Hindlimb muscle (tissue), 1 donor: Measurements from ENCODE around the gene LSM12. TPM values are rescaled to one million over a fixed set of nuclear protein-coding genes. Genes with fewer than 3 reads are reported as not detected.
"Not testable (repeated sequence)": the region's sequence is repeated elsewhere in the genome, so short reads cannot be mapped to it uniquely, and the experiment has no call there.

ENCODE experiments used
- DNase-seq: peaks from one replicate; pipeline ENCODE4 v3.0.0-alpha.2; 2013
- polyA plus RNA-seq: library from polyadenylated mRNA; unstranded; fragments of 120-200 nt; gene quantifications from one replicate; pipeline ENCODE4 v1.2.1, GENCODE V29; 2013; ENCODE audit not compliant: insufficient read length

The LSM12 gene
- polyA plus RNA-seq, 1 donor = 23.3 TPM

DNA sequence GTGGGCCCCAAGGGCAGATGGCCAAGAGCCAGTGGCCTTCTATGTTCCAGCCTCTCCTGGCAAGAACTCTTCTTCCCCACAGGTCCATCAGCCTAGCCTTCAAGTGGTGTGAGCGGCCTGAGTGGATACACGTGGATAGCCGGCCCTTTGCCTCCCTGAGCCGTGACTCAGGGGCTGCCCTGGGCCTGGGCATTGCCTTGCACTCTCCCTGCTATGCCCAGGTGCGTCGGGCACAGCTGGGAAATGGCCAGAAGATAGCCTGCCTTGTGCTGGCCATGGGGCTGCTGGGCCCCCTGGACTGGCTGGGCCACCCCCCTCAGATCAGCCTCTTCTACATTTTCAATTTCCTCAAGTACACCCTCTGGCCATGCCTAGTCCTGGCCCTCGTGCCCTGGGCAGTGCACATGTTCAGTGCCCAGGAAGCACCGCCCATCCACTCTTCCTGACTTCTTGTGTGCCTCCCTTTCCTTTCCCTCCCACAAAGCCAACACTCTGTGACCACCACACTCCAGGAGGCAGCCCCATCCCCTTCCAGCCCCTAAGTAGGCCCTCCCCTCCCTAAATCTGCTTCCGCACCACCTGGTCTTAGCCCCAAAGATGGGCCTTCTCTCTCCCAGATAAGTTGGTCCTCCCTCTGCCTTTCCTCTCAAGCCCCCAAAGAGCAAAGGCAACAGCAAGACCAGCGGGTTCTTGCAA lies 9.3 kb upstream of the LSM12 start:
- DNase-seq = no peak

DNA sequence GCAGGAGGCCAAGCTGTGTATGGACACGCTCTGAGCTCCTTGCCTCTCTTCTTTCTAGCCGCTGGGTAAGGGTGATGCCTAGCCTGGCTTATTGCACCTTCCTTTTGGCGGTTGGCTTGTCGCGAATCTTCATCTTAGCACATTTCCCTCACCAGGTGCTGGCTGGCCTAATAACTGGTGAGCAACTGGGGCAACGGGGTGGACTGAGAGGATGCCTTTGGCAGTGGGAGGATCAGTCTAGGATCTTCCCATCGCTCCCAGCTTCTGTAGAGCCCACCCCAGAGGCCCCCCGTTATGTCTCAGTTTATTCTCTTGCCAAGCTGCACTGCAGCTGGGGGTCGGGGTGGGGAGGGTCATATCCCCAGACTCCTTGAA lies 8.4 kb upstream of the LSM12 start:
- no peak for DNase-seq

DNA sequence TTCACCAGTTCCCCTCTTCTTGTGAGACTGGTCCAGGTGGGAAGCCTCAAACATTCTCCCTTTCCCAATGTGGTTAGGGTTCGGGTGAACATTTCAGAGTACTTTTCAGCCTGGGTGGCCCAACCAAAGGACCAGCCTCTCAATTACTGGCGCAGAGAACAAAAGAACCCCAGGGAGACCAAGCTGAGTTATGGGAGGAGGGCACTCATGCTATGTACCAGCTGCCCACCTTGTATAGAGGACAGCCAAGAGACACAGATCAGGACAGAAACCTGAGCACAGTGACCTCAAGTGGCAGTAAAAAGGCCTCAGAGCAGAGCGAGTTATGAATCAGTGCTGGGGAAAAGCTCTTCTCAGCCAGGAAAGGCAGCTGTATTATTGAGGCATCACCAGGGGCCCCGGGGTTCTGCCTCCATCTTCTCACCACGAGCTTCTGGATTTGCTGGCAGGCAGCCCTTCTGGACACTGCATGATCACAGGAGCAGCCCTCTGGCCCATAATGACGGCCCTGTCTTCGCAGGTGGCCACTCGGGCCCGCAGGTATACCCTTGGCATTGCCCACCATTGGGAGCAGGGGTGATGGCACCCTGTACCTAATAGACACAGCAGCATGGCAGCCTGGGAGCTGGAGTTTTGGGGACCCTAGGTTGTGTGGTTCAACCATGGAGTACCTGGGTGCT lies 7.9 kb upstream of the LSM12 start:
- no peak for DNase-seq

DNA sequence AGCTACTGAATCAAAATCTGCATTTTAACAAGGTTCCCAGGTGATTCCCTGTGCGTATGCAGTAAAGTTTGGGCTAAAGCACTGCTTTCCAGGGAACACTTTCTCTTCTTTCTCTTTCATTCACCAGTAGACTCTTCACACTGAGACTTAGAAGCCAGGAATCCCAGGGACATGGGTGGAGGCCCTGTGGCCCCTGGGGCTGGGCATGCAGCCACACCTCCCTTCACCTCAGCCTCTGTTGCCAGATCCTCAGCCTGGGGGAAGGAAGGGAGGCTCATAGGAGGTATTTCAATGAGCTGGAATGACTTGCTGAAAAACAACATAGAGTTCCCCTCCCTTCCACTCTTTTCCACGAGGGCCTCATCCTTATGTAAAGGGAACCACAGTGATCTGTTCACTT lies 5.3 kb upstream of the LSM12 start:
- no peak for DNase-seq

DNA sequence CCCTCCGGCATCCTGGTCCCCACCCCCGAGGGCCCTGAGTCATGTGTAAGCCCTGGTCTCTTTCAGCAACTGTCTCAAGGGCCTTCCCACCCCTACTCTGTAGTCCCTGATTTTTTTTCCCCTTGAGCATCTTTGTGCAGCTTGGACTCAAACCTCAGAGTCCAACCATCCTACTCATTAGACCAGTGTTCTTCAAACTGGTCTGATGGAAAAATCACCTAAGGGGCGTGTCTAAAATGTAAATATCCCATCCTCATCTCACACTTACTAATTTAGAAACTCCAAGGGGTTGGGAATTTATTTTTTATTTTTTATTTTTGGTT lies 4.7 kb upstream of the LSM12 start:
- no peak for DNase-seq

DNA sequence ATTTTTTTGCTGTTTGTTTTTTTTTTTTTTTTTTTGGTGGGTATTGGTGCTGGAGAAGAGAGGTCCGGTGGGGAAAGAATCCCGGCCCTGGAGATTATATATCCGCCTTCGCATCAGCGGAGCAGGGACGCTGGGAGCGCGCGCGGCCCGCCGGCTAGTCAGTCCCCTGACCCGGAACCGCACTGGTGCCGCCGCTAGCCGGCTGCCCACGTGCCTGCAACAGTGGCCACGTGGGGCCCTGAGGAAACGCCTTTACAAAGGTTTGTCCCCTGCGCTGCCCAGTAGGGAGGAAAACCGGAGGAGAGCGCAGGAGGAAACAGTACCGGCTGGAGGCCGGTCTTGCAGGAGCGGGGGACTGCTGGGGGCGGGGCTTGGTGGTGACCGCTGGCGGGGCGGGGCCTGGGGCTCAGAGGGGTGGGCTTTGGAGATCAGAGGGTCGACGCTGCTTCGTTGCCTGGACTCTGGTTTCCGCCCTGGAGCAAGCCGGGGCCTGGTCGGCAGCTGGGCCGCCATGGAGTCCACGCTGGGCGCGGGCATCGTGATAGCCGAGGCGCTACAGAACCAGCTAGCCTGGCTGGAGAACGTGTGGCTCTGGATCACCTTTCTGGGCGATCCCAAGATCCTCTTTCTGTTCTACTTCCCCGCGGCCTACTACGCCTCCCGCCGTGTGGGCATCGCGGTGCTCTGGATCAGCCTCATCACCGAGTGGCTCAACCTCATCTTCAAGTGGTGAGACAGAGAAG lies 4.2 kb upstream of the LSM12 start, which contains the start of gene G6PC3:
Gene G6PC3 (plus strand): TSS at position 281 of the 743 bp plus-strand sequence. CDS start 231 bp downstream, at position 512.
- peak; percentile 96 for DNase-seq

DNA sequence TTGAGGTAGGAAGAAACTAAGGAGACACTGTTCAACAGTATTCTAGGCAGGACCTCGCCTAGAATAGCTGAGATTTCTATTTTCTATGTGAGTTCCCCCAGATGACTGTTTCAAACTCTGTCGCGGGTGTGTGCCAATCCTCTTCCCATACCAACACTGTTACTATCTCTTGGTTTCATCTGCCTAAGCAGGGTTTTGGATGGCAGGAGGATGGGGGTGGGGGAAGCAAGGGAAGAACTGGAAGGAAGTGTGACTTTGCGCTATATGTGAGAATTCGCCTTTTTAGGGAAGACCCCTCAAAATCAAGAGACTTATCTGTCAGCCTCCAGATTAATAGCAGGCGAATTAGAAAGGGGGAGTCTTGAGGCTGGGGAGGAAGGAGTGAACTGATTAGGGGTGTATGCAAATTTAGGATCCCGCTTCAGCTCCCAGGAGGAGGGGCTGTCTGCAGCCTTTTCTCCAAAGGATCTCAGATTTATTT lies 3.5 kb upstream of the LSM12 start:
- DNase-seq = no peak

DNA sequence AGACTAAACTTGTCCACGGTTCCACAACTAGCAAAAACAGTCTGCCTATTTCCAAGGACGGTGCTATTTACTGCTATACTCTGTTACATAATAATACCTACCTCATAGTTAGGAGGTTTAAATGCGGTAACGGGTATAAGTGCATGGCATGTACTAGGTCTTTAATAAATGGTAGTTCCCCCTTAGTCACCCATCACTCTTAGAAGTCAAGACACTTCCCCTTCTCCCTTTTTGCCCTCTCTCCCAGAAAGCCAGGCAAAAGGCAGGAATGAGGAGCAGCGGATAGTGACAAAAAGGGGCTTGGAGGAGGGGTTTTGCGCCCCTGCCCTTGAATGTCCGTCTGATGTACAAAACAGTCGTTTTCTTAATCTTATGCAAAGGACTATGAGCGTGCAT lies 1.1 kb upstream of the LSM12 start:
- no peak for DNase-seq

DNA sequence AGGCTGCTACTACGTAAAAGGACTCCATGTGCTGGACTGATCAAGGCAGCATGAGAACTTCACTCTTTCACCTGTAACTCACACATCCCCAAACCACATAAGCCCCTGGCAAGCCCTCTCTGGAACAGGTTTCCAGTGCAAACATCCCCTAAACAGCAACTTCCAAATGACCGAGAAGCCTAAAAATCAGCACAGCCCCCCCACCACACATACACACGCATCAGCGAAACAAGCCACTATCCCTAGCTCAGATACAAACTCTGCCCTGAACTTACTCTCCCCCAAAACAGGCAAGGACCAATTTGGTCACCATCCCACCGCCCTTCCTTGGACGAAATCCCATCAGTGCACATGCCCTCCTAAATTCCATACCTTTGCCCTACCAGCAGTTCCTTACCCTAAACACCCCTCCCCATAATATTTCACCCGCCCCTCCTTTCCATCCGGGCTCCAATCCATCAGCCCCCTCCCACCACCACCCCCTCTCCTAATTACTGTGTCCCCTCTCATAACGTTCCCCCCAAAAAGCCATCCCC lies 735 bp downstream of the LSM12 start:
- DNase-seq = no peak

DNA sequence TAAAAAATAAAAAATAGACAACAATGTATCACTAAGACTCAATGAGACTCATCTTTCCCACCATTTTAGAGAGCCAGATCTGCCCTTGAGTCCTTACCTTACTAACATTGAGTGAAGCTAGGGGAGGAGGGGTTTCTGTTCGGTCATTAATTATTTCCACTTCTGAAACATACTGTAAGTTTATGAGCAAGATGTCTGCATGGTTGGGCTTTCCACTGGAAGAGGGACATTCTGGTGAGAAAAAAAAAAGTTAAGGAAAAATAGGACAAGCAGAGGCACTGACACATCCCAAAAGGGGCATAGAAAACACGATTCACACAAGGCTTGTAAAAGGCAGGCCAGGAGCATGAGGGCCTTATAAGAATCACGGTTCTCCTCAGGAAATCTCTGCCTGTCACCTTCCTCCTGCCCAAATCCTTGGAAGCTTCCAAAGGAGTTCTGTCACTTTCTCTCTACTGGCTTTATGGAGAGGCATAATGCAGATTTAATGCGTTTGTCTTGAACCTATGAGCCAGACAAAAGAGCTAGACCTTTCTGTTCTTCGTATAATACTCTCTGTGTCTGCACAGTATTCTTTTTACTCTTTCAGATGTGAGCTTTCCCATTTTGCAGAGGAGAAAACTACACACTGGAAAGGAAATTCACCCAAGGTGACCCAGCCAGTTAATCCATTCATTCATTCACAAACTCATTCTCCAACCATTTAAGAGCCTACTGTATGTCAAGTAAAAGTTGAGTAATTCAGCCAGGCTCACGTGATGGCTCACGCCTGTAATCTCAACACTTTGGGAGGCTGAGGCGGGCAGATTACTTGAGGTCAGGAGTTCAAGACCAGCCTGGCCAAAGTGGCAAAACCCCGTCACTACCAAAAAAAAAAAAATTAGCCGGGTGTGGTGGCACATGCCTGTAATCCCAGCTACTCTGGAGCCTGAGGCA lies 2.5 kb downstream of the LSM12 start:
- DNase-seq = no peak

DNA sequence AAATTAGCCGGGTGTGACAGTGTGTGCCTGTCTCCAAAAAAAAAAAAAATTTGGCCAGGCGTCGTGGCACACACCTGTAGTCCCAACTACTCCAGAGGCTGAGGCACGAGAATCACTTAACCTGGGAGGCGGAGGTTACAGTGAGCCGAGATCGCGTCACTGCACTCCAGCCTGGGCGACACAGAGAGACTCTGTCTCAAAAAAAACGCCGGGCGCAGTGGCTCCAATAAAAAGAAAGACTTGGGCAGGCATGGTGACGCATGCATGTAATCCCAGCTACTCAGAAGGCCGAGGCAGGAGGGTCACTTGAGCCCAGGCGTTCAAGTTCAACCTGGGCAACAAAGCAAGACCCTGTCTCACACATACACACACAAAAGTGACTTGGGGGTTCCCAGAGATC lies 3.6 kb downstream of the LSM12 start:
- DNase-seq = no peak

DNA sequence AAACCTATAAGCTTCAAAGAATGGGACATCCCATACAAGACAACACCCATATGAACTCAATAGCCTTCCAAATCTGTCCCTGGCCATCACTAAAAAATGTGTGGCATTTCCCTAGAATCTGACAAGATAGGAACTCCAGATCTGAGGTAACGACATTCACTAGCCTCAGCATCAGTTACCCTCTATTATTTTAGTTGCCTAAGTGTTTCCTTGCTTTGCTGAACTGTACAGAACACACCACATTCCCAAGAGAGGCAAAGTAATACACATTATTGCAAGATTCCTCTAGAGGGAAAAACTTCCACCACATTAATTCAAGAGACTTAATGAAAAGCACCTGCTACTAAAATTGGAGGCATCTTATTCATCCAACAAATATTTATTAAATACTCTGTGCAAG lies 5.0 kb downstream of the LSM12 start:
- DNase-seq = no peak

DNA sequence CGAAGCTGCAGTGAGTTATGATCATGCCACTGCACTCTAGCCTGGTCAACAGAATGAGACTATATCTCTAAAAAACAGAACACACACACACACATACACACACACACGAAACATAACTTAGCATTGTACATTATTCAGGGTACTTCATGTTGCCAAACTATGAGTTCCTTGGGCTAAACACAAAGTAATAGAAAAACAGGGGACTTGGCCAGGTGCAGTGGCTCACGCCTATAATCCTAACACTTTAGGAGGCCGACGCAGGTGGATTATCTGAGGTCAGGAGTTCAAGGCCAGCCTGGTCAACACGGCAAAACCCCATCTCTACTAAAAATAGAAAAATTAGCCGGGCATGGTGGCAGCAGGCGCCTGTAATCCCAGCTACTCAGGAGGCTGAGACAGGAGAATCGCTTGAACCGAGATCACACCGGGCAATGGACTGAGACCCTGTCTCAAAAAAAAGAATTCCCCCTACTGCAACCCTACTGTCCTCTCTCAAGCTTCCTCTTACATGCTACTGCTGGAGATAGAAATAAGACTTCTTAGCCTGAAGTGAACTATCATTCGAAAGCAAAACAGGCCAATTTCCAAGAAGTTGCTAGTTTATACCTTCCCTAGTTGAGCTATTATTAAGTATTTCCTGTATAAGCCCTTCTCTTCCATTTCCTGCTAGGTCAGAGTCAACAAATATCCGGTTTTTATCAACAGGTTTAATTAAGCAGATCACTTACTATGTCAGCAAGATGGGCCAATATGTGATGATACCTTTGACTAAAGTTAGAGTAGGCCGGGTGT lies 7.2 kb downstream of the LSM12 start:
- no peak for DNase-seq

DNA sequence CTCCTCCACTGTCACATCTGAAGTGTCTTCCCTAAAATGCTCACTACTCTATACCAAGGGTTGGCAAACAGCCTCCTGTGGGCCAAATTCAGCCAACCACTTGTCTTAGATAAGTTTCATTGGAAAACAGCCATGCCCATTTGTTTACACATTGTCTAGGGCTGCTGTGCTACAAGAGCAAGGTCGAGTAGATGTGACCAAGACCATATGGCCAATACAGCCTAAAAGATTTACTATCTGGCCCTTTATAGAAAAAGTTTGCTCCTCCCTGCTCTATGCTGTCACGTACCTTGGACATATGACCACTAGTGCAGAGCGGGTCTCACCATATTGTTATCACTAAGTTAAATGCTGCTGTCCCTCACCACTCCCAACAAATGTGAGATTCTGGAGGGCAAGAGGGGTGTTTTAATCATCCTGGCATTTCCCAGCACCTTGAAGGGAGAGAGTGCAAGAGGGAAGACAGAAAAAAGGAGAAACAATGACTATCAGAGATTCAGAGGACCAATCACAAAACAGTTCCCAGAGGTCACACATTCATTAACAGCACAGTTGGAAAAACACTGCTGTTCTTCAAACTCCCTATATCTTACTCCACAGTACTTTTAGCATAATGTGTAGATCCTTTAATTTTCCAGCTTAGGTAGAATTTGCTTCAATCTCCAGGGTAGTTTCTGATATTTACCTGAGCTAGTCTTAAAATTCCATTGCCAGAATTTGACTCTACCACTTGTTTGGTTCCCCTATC lies 13.2 kb downstream of the LSM12 start:
- no peak for DNase-seq

DNA sequence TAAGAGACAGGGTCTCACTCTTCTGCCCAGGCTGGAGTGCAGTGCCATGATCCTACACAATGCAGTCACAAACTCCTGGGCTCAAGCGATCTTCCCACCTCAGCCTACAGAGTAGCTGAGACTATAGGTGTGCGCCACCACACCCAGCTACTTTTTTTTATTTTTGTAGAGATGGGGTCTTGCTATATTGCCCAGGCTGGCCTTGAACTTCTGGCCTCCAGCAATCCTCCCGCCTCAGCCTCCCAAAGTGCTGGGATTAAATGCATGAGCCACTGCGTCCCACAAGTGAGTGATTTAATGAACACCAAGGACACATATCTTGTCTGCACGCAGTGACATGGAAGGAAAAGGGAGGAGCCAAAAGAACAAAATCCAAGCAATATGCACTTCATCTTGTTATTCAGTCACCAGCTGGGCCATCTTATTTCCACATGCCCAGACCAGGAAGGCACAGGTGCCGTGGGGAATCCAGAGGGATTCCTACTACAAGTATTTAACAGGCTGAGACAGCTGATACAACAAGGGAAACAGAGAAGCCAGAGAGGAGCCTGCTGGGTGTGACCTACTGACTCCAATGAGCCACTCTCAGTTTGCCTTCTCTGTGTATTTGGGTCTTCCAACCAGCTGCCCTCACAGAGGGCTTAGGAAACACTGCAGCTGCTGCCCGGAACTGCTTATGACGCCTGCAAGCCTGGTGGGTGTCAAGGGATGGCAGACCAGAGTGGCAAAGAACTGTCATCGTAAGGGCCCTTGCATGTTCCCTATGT lies 17.0 kb downstream of the LSM12 start:
- no peak for DNase-seq

DNA sequence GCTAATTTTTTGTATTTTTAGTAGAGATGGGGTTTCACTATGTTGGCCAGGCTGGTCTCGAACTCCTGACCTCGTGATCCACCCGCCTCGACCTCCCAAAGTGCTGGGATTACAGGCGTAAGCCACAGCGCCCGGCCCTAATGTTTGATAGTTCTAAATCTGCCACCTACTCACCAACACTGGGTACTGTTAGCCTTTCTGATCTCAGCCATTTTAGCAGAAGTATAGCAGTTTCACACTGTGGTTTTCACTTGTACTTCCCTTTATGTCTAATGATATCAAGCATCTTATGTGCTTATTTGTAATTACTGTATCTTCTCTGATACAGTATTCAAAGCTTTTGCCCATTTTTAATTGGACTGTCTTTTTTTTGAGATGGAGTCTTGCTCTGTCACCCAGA lies 19.6 kb downstream of the LSM12 start:
- not testable (repeated sequence) for DNase-seq

DNA sequence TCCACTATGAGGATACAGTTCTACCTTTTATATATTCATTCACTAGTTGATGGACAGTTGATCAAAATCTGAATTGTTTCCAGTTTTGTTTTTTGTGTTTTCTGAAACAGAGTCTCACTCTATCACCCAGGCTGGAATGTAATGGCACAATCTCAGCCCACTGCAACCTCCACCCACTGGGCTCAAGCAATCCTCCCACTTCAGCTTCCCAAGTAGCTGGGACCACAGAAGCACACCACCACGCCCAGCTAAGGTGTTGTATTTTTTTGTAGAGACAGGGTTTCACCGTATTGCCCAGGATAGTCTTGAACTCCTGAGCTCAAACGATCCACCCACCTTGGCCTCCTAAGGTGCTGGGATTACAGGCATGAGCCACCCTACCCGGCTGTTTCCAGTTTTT lies 21.0 kb downstream of the LSM12 start:
- DNase-seq = no peak

DNA sequence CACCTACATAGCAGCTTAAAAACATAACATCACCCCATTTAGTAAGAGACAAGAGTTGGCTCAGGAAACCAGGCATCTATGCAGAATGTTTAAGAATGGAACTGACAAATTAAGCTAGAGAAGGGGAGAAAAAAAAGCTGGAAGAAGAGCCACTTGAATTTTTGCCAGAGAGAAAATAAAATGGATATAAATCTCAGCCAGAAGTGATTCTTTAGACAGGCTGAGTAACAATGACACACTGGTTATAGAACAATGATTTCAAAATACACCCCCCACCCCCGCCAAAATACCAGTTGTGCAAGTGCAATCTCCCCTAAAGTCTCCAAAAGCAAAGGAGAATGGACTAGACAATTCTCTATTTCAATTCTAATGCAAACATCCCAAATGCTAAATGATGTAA lies 22.4 kb downstream of the LSM12 start:
- DNase-seq = no peak

DNA sequence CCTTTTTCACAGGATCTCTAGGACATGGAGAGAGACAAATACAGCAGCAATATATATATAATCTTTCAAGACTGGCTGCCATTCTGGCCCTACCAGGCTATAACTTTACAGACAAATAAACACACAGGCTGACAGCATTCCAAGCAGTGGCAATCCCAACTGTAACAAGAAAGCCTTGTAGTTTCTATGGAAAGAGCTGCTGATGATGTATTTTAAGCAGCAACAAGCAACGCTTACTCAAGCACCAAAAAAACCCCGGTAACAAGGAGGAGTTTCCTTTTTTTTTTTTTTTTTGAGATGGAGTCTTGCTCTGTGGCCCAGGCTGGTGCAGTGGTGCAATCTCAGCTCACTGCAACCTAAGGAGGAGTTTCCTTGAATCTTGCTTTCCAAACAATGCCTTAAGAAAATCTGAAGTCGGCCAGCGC lies 23.2 kb downstream of the LSM12 start:
- DNase-seq = no peak
